GM12801 (cell line): ENCODE results near the gene FASN.

Source experiments
- CTCF ChIP-seq: IDR thresholded peaks from one replicate; pipeline ENCODE4 v1.5.1; 2011; ENCODE audit warnings: control low read depth; ENCODE audit not compliant: insufficient read length; ENCODE audit errors: extremely low read depth

The FASN gene

GRCh38 chr17:82050761-82051641 is 47.0 kb downstream of the FASN start:
- TF ChIP-seq CTCF = no peak

DNA sequence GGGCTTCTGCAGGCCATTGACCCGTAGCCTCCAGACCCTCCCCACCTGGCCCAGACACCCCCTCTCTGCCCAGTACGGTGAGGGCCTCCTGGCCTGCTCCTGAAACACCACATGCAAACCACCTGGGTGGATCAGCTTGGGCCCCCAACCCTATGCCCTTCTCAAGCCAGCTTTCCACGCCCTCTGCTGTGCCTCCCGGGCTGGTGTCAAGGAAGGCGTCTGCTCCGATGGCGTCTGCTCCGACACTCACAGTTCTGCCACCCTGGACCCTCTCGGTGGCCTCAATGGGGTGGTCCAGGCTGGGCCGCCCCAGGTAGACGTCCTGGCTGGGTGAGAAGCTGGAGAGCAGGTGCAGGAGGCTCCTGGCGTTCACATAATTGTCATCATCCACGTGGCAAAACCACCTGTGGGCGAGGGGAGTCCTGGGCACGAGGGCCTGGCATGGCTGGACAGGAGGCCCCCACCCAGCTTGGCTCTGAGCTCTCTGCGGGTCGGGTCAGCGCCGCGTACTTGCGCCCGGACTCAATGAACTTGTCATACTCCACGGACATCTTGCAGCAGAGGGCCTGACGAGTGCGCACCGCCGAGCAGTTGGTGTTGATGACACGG is 47.8 kb downstream of the FASN start:
- no peak for TF ChIP-seq CTCF

GRCh38 chr17:82049521-82049971 is 48.5 kb downstream of the FASN start:
- no peak for TF ChIP-seq CTCF

DNA sequence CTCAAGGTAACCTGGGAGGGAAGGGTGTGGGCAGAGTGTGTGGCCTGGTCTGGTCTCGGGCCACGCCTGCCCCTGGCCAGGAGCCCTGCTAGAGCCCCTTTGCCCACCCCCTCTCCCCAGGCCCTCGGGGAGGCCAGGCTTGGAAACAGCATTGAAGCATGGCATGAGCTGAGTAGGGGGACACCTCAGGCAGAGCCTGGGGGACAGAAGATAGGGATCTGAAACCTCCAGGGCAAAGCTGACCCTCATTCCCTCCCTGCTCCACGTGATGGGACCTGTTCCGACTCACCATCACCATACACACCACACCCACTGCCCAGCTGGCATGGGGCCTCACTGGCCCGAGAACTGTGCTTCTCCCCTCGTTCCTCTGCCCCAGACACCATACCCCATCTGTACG is 48.9 kb downstream of the FASN start:
- no peak for TF ChIP-seq CTCF

DNA sequence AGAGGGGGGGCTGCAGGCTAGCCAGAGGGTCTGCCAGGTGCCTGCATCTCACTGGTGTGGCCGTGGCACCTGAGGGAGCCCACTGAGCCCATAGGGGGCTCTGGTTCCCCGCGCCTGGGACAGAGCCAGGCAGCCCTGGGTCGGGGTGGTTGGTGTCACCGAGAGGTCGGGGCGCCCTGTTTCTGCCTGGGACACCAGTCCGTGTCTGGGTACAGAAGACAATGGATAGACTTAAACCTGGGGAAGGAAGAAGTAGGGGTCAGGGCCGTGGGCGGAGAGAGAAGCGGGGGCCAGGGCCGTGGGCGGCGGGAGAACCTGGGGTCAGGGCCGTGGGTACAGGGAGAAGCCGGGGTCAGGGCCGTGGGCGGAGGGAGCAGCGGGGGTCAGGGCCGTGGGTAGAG is 49.5 kb downstream of the FASN start:
- no peak for TF ChIP-seq CTCF

DNA sequence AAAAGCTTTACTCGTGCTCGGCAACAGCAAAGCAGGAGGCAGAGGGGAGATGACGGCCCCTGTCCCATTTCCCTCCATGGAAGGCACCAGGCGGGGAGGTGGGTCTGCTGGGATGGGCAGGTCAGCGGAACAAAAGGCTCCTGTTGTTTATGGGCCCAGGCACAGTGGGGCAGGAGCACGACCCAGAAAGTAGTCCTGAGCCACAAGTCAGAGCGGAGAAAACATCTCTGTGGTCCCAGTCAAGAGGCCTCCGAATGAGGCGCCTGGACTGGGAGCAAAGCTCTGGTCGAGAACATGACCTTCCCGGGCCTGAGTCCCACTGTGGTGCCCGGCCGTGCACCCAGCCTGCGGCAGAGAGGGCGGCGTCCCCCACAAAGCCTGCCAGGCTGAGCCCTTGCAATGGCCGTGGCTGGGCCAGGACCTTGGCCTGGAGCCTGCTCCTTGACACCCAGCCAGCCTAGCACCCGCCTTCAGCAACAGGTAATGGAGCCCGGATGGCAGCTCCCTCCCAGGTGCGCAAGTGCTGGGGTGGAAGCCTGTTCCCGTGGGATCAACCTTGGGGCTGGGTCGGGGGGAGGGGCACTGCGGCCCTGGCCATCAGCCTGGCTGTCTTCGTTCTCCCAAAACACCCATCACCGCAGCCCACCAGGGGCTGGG is 50.0 kb downstream of the FASN start:
- TF ChIP-seq CTCF = no peak

DNA sequence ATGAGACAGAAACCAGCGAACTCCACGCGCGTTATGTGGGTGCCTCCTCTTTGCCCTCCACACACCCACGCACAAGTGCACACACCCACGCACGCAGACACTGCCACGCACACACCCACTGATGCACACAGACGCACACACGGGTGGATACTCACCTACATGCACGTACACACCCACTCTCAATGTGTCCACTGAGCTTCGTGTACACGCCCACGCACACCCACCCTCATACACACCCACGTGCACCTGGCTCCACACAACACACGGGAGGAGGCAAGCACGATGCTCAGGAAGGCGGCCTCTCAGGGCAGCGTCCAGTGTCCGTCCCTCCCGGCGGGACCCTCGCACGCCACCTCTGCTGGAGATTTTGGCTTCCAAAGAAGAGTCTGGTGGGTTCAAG is 50.7 kb downstream of the FASN start:
- no peak for TF ChIP-seq CTCF
